CD4-positive, alpha-beta T cell treated with Interleukin-4 for 1 hour (primary cell): ENCODE data around the gene HEBP2.
A peak's percentile ranks its signal among the peaks of the same experiment; 100 is the strongest.

ENCODE experiments used
- DNase-seq, 2 donors: peaks; one replicate each; pipeline ENCODE4 v3.0.0-alpha.2; 2020 to 2022

The HEBP2 gene

DNA sequence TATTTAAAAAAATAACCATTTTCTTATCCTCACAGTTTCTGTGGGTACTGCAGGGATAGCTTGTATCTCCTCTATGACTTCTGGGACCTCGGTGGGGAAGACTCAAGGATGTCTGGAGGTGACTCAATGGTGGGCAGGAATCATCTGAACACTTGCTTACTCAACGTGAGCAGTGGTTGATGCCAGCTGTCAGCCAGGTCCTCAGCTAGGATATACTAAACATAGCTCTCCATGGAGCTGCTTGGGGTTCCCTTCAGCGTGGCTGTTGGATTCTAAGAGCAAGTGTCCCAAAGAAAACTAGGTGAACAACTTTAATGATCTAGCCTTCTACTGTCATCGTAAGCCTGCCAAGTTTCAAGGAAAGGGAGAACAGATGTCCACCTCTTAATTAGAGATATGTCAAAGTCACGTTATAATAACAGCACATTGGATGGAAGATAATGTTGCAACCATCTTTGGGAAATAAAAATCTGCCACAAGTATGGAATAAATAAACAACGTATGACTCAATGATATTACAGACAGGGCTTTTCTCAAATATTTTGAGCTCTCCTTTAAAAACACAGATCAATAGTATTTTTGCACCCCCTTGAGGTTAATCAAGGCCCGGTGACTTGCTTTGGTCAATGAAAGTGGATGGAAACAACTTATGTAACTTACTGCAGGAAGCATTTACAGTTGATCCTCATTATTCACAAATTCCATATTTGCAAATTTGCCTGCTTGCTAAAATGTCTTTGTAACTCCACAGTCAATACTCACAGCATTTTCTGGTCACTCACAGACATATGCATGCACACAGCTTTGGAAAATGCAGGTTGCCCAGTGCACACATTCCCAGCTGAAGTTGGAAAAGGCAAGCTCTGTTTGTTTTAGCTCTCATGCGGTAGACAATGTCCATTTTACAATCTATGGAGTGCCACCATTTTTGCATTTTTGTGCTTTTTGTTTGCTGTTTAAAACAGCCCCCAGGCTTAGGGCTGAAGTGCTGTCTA lies 6.6 kb upstream of the HEBP2 start:
- DNase-seq = no peak

GRCh38 chr6:138400326-138400725 lies 3.7 kb upstream of the HEBP2 start:
- no peak for DNase-seq

- no peak for DNase-seq
These were observed 1.8 kb upstream of the HEBP2 start for GRCh38 chr6:138401960-138402837.

DNA sequence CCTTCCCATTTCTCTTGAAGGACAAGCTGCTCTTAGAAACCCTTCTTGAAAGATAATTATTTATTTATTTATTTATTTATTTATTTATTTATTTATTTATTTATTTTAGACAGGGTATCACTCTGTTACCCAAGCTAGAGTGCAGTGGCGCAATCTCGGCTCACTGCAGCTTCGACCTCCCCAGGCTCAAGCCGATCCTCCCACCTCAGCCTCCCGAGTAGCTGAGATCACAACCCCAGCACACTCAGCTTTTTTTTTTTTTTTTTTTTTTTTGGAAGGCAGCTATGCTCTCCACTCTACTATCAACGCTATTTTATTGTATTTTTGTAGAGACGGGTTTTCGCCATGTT lies 1.2 kb upstream of the HEBP2 start:
- no peak for DNase-seq

GRCh38 chr6:138403324-138403800 lies 661 bp upstream of the HEBP2 start:
- DNase-seq = peak; percentile 24 to 36

DNA sequence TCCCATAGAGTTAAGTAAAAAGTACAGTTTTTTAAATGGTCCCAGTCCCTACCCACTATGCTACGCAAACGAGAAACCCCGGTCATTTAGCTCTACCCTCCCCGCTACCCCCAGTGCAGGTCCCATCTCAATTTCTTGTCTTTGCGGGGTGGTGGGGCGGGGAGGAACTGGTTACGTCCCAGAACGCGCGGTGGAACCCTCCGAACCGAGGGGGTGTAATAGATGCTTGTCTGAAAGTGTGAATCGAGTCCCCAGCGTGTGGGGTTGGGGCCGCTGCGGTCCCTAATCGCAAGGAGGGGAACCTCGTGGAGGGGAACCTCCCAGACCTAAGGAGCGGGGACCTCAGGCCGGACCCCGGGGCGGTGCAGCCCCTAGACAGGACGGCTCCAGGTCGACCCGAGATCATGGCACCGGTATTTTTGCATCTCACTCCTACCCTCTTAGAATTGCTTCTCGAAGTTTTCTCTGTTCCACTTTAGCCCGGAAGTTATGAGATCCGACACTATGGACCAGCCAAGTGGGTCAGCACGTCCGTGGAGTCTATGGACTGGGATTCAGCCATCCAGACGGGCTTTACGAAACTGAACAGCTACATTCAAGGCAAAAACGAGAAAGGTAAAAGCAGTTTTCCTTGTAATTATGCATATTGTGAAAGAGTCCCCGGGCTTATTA lies 779 bp downstream of the HEBP2 start:
- peak; percentile 31 to 34 for DNase-seq

GRCh38 chr6:138405816-138406413 lies 1.9 kb downstream of the HEBP2 start:
- DNase-seq = no peak

DNA sequence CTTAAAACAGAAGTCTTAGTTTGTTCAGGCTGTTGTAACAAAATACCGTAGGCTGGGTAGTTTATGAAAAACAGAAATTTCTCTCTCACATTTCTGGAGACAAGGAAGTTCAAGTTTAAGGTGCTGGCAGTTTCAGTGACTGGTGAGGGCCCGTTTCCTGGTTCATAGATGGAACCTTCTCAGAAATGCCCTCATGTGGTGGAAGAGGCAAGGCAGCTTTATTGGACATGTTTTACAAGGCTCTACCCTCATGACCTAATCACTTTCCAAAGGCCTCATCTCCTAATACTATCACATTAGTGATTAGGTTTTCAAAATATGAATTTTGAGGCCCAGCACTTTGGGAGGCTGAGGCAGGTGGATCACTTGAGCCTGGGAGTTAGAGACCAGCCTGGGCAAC lies 2.4 kb downstream of the HEBP2 start:
- DNase-seq = peak in 1 of 2 donors; percentile 14

DNA sequence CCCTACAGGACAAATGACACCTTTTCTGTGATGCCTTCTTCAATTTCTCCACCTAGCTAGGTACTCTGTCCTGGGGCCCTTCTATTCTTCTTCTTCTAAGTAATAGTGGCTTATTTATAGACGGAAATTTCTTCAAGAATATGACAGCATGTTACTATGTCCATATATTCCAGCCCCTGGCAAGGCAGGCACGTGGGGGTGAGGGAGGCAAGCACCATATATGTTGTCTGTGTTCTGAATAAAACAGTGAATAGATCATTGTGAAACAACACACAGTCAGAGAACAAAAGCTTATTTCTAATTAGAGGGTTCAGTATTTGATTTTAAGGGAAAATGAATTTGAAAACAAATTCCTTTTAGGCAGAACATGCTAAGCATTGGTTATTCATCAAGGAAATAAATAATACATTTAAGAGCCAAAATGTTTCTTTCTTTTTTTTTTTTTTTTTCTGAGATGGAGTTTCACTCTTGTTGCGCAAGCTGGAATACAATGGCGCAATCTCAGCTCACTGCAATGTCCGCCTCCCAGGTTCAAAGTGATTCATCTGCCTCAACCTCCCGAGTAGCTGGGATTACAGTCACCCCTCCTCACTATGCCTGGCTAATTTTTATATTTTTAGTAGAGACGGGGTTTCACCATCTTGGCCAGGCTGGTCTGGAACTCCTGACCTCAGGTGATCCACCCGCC lies 6.2 kb downstream of the HEBP2 start:
- peak in 1 of 2 donors; percentile 38 for DNase-seq

DNA sequence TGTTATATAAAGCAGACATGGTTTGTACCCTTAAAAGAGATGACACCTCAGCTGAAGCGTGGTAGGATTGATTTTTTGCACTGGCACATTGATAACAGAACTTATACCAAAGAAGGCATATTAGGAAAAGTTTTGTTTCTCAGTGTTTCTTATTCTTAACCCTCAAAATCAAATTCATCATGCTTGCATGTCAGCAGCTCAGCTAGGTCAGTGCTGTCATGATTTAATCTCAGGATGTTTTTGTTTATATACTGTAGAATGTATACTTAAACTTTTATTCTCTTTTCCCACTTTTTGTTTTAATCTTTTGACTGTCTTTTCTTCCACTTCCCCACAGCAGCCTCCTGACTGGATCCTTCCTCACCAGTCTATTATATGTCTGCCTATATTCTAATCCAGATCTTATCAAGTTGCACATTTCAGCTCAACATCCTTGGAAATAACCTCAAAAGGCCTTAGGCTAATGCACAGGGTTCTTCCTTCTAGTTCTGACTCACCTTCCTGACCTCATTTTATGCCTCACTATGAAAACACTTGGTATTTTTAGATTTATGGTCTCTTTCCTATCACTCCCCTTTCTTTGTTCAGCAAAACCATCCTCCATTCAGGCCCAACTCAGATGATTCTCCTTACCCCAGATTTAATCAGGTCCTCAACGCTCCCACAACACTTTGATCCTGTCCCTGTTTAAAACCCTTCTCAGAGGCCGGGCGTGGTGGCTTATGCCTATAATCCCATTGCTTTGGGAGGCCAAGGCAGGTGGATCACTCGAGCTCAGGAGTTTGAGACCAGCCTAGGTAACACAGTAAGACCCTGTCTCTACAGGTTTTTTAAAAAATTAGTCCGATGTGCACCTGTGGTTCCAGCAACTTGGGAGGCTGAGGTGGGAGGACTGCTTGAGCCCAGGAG lies 7.2 kb downstream of the HEBP2 start:
- DNase-seq = no peak

GRCh38 chr6:138415125-138415524 lies 11.1 kb downstream of the HEBP2 start:
- no peak for DNase-seq

DNA sequence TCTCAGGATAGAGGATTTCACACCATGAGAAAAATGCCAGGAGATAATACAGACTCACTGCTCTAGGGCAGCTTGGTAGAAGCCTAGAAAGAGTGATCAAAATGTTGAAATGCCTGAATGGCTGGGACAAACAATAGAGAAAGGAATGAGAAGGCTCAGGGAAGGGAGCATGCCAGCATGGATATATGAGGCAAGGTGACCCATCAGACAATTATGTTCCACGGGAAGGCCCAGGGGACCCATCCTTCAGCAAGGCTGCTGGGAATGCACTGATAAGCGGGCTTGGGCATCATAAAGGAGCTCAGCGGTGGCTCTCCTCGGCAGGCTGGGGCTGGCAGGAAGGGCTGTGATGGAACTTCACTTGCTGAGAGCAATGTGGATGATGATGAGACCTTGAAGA lies 12.2 kb downstream of the HEBP2 start:
- no peak for DNase-seq

- DNase-seq = no peak
These were observed 13.6 kb downstream of the HEBP2 start for GRCh38 chr6:138417493-138418117.

DNA sequence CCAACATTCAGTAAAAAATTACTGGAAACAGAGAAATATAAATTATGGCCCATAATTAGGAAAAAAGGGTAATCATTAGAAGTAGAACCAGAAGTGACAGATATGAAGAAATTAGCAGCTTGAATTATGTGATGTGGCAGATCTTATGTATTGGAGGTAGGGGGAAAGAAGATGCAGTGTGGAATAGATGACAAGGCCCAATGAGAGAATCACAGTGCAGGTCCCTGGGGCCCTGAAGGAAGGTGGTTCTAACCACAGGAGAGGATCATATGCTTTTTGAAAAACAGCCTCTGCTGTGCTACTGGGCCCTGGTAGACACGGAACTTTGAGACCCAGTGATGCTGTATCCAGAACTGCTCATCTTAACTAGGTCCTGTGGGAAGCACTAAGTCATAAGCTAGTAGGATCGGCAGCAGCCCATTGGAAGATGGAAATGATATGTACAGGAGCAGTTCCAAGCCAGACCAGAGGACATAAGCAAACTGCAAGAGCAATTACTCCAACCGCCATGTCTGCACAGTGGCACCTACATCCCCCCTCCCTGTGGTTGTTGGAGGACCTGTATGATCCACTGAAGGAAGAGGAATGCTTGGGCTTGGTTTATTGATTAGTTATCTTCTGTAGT lies 14.2 kb downstream of the HEBP2 start:
- no peak for DNase-seq

- DNase-seq = no peak
These were observed 15.7 kb downstream of the HEBP2 start for GRCh38 chr6:138419766-138420165.

DNA sequence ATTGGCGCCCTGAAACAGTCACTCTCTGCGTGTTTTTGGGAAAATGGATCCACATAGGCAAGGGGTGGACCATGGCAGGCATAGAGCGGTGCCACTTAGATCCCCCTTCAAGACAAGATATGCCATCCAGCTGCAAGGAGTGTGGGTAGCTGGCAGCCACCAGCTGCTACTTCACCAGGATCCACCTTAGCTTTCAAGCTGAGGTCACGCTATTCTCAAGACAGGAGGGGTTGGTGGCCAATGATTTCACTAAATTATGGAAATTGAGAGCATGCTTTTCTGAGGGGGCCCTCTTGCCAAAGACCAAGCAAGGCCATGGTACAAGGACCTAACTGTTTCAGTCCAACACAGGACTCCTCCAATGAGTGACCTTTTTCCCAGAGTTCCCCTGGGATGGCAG lies 16.3 kb downstream of the HEBP2 start:
- DNase-seq = no peak

GRCh38 chr6:138421089-138421488 lies 17.1 kb downstream of the HEBP2 start:
- no peak for DNase-seq

GRCh38 chr6:138421608-138422007 lies 17.6 kb downstream of the HEBP2 start:
- no peak for DNase-seq

DNA sequence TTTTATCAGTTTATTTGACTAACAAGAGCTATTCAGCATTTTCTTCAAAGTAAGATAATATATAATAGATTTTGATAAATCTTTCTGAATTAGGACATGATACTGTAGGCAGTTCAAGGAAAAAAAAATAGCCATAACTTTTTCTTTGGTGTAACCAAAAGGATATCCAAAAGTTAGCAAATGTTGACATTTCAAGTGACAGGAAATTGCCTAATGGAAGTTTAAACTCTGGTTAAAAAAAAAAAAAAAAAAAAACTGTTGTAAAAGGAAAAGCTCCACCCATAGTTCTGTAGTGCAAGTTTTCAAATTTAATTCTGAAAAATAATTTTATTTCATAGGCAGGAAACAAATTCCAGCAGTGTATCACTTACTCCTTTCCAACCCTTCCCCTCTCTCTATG lies 18.8 kb downstream of the HEBP2 start:
- no peak for DNase-seq
